ENCODE measurements around the gene HPDL. TPM values are rescaled to one million over a fixed set of nuclear protein-coding genes. Genes with fewer than 3 reads are reported as not detected.

HPDL gene
- total RNA-seq, 1 donor from 2014 or later = 26.8 TPM

DNA sequence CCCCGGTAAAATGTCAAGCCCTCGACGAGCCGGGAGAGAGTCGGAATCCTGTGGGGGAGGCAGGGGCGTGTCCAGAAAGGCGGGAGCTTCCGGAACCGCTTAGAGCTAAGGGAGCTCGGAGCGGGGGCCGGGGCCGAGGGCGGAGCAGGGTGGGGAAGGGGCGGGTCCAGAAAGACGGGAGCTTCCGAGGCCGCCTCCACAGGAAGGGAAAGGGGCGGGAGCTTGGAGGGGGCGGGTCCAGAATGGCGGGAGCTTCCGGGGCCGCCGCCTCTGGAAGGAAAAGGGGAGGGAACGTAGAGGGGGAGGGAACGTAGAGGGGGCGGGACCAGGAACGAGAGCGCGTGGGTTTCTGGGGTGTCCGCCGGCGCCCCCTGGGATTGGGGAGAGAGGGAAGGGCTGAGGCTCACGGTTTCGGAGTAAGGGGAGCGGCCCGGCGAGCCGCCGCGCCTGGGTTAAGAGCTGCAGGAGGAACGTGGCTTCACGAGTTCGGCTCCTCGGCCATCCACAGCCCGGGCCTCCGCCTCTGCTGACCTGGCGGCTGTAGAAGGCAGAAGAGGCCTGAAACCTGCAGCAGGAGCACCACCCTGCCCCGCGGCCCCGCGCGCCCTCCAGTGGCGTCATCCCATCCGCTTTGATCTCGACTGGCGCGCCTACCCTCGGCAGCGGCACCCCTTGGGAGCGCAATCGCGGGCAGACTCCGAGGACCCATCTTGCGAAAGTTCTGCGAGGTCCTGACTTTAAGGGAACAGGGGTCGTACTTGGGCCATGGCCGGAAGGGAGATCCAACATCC, 23.0 kb upstream of the HPDL start:
- peak overlapping the region; percentile 91 for H3K4me3 Mint-ChIP-seq (ENCODE audit: low read depth)
- H3K27ac Mint-ChIP-seq = peak overlapping the region; percentile 95
- DNase-seq (ENCODE audit: low spot score) = peak; percentile 89
- no peaks in the 10 kb centered on the region for H3K9me3 Mint-ChIP-seq
- intact Hi-C loops (cut with micrococcal nuclease) = loop anchor here (1.0 to 10.0 kb wide), 7 partner anchors 23 to 573 kb away; partner anchors contain the start of genes BTBD19, DYNLT4, HPDL and MUTYH
- H3K36me3 Mint-ChIP-seq (ENCODE audit: low read depth) = no peaks in the 10 kb centered on the region
- H3K4me1 Mint-ChIP-seq (ENCODE audit: low read depth) = peaks cover 31% of the 10 kb centered on the region
- no peaks in the 10 kb centered on the region for H3K27me3 Mint-ChIP-seq (ENCODE audit: low read depth)

DNA sequence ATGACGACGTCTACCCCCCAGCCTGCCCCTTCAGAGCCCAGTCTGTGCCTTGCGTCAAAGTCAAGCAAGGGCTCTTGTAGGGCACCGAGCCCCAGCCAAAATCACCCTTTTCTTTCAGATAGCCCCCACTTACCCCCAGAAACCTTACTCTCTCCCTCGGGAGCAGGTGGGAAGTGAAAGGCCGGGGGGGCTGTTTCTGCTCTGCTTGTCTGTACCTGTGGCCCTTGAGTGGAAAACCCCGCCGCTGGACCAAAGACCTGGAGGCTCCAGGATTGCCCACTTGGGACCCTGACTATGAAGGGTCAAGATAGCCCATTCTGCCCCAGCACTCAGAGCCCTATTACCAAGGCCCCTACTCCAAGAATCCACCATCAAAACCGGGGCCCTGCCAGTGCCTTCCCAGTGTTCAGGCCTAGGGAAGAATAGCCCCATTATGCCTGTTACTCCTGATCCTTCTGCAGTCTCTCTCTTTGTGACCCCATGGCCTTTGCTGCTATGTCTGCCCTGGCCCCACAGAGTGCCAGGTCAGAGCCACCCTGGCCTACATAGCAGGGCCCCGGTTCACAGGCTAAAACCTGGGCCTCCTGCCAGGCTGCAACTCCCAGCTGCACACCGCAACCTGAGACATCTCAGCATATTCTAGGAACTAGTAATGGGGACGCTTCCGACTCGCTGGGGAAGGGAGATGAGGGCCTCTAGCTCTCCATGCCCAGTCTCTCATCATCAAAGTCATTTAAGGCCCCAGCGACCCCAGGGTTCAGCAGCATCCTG, 22.2 kb upstream of the HPDL start:
- H3K4me3 Mint-ChIP-seq (ENCODE audit: low read depth) = peak overlapping the region; percentile 91
- DNase-seq (ENCODE audit: low spot score) = peak; percentile 15
- H3K36me3 Mint-ChIP-seq (ENCODE audit: low read depth) = no peaks in the 10 kb centered on the region
- peak overlapping the region; percentile 95 for H3K27ac Mint-ChIP-seq
- H3K27me3 Mint-ChIP-seq (ENCODE audit: low read depth) = no peaks in the 10 kb centered on the region
- intact Hi-C loops (cut with micrococcal nuclease) = loop anchor here (2.0 to 10.0 kb wide), 3 partner anchors 22 to 497 kb away; partner anchors contain the start of genes BTBD19, DYNLT4, HPDL and ZSWIM5
- peaks cover 31% of the 10 kb centered on the region for H3K4me1 Mint-ChIP-seq (ENCODE audit: low read depth)
- no peaks in the 10 kb centered on the region for H3K9me3 Mint-ChIP-seq

DNA sequence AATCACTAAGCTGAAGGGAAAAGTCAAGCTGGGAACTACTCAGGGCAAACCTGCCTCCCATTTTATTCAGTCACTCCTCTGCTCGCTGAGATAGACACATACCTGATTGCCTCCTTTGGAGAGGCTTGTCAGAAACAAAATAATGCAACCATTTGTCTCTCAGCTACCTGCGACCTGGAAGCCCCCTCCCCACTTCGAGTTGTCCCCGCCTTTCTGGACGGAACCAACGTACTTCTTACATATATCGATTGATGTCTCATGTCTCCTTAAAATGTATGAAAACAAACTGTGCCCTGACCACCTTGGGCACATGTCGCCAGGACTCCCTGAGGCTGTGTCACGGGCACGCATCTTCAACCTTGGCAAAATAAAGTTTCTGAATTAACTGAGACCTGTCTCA, 21.5 kb upstream of the HPDL start:
- H3K4me3 Mint-ChIP-seq (ENCODE audit: low read depth) = peak overlapping the region; percentile 91
- H3K4me1 Mint-ChIP-seq (ENCODE audit: low read depth) = peaks cover 31% of the 10 kb centered on the region
- intact Hi-C loops (cut with micrococcal nuclease) = loop anchor here (2.0 to 10.0 kb wide), 2 partner anchors 22 to 100 kb away; partner anchors contain the start of genes HPDL and ZSWIM5
- no peaks in the 10 kb centered on the region for H3K36me3 Mint-ChIP-seq (ENCODE audit: low read depth)
- peak overlapping the region; percentile 95 for H3K27ac Mint-ChIP-seq
- H3K27me3 Mint-ChIP-seq (ENCODE audit: low read depth) = no peaks in the 10 kb centered on the region
- no peaks in the 10 kb centered on the region for H3K9me3 Mint-ChIP-seq
- no peak for DNase-seq (ENCODE audit: low spot score)

- Mint-ChIP-seq H3K4me3 (ENCODE audit: low read depth) (peak overlapping the region; percentile 54), H3K36me3 (ENCODE audit: low read depth) (no peaks in the 10 kb centered on the region), H3K9me3 (no peaks in the 10 kb centered on the region), H3K27me3 (ENCODE audit: low read depth) (no peaks in the 10 kb centered on the region), H3K27ac (peak overlapping the region; percentile 73), H3K4me1 (ENCODE audit: low read depth) (peaks cover 28% of the 10 kb centered on the region)
- DNase-seq (ENCODE audit: low spot score) = peak; percentile 12
- intact Hi-C loops (cut with micrococcal nuclease) = loop anchor here (10.0 kb wide), 1 partner anchor 102 kb away; the partner anchor contains the start of gene ZSWIM5
Measured at GRCh38 chr1:45306319-45306718, 20.4 kb upstream of the HPDL start.

DNA sequence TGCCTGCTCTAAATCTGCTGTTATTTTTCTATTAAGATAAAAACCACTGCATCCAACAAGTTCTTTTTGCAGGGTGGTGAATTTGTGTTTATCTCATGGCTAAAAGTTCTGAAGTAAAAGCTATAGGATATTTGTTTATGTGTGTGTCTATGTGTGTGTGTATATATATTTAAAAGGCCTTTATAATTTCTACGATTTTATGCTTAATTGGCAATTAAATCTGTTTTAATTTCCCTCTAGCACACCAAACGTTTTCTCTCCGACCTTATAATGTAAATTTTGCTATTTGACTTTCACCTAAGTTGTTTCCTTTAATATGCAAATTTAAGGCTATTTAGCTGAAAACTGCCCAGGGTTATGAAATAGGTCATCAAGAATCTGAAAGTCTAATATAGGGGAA, 19.8 kb upstream of the HPDL start:
- intact Hi-C loops (cut with micrococcal nuclease) = loop anchor here (10.0 kb wide), 1 partner anchor 102 kb away; the partner anchor contains the start of gene ZSWIM5
- DNase-seq (ENCODE audit: low spot score) = no peak
- H3K27ac Mint-ChIP-seq = peak overlapping the region; percentile 73
- peaks cover 25% of the 10 kb centered on the region for H3K4me1 Mint-ChIP-seq (ENCODE audit: low read depth)
- H3K9me3 Mint-ChIP-seq = no peaks in the 10 kb centered on the region
- H3K27me3 Mint-ChIP-seq (ENCODE audit: low read depth) = no peaks in the 10 kb centered on the region
- no peaks in the 10 kb centered on the region for H3K36me3 Mint-ChIP-seq (ENCODE audit: low read depth)
- no peak overlapping the region for H3K4me3 Mint-ChIP-seq (ENCODE audit: low read depth)

GRCh38 chr1:45314266-45314665, 12.4 kb upstream of the HPDL start:
- no peak overlapping the region for H3K4me3 Mint-ChIP-seq (ENCODE audit: low read depth)
- intact Hi-C loops (cut with micrococcal nuclease) = no loop called here
- H3K36me3 Mint-ChIP-seq (ENCODE audit: low read depth) = no peaks in the 10 kb centered on the region
- H3K27me3 Mint-ChIP-seq (ENCODE audit: low read depth) = peaks cover 3% of the 10 kb centered on the region
- no peak for DNase-seq (ENCODE audit: low spot score)
- no peaks in the 10 kb centered on the region for H3K4me1 Mint-ChIP-seq (ENCODE audit: low read depth)
- no peaks in the 10 kb centered on the region for H3K9me3 Mint-ChIP-seq
- H3K27ac Mint-ChIP-seq = no peak overlapping the region

GRCh38 chr1:45317166-45317565, 9.5 kb upstream of the HPDL start:
- no peaks in the 10 kb centered on the region for H3K4me1 Mint-ChIP-seq (ENCODE audit: low read depth)
- no peak overlapping the region for H3K4me3 Mint-ChIP-seq (ENCODE audit: low read depth)
- intact Hi-C loops (cut with micrococcal nuclease) = no loop called here
- H3K27me3 Mint-ChIP-seq (ENCODE audit: low read depth) = peaks cover 3% of the 10 kb centered on the region
- H3K9me3 Mint-ChIP-seq = no peaks in the 10 kb centered on the region
- H3K27ac Mint-ChIP-seq = no peak overlapping the region
- no peak for DNase-seq (ENCODE audit: low spot score)
- H3K36me3 Mint-ChIP-seq (ENCODE audit: low read depth) = no peaks in the 10 kb centered on the region

DNA sequence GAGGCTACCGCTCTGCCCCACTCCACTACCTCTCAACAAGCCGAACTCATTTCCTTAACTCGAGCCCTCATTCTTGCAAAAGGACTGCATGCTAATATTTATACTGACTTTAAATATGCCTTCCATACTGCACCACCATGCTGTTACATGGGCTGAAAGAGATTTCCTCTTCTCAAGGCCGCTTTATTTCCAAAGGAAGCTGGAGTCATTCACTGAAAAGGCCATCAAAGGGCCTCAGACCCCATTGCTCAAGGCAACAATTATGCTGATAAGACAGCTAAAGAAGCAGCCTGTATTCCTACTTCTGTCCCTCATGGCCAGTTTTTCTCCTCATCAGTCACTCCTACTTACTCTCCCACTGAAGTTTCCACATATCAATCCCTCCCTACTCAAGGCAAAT, 6.9 kb upstream of the HPDL start:
- Mint-ChIP-seq H3K36me3 (ENCODE audit: low read depth) (no peaks in the 10 kb centered on the region), H3K27me3 (ENCODE audit: low read depth) (no peaks in the 10 kb centered on the region), H3K9me3 (no peaks in the 10 kb centered on the region), H3K27ac (no peak overlapping the region), H3K4me1 (ENCODE audit: low read depth) (no peaks in the 10 kb centered on the region), H3K4me3 (ENCODE audit: low read depth) (no peak overlapping the region)
- intact Hi-C loops (cut with micrococcal nuclease) = no loop called here
- DNase-seq (ENCODE audit: low spot score) = no peak

DNA sequence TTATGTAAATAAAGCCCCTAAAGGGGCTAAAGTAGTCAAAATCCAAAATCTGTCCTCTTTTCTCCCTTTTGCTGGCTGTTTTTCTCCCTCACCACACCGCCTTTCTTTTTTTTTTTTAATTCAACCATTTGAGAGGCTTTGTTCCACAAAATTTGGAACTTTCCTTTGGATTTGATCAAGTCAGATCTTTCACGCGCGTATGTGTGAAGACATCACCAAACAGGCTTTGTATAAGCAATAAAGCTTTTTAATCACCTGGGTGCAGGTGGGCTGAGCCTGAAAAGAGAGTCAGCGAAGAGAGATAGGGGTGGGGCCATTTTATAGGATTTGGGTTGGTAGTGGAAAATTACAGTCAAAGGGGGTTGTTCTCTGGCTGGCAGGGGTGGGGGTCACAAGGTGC, 5.3 kb upstream of the HPDL start:
- no peak for DNase-seq (ENCODE audit: low spot score)
- H3K9me3 Mint-ChIP-seq = no peaks in the 10 kb centered on the region
- no peaks in the 10 kb centered on the region for H3K27me3 Mint-ChIP-seq (ENCODE audit: low read depth)
- H3K4me3 Mint-ChIP-seq (ENCODE audit: low read depth) = no peak overlapping the region
- no peaks in the 10 kb centered on the region for H3K36me3 Mint-ChIP-seq (ENCODE audit: low read depth)
- H3K27ac Mint-ChIP-seq = no peak overlapping the region
- H3K4me1 Mint-ChIP-seq (ENCODE audit: low read depth) = no peaks in the 10 kb centered on the region
- intact Hi-C loops (cut with micrococcal nuclease) = no loop called here

DNA sequence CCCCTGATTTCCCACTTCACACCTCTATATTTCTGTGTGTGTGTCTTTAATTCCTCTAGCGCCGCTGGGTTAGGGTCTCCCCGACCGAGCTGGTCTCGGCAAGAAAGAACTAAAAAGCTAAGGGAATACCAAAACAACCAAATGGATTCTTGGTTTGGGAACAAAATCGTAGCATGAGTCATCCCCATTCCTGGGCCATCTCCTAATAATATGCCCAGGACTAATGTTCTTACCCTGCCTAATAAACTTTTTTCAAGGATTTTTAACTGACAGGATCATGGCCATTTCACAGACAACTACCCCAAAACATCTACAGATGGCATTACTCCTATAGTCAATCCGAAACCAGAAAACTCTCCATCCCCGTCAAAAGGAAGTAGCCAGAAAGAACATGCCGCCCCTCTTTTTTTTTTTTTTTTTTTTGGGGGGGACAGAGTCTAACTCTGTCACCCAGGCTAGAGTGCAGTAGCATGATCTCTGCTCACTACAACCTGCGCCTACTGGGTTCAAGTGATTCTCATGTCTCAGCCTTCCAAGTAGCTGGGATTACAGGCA, 4.1 kb upstream of the HPDL start:
- Mint-ChIP-seq H3K36me3 (ENCODE audit: low read depth) (no peaks in the 10 kb centered on the region), H3K27me3 (ENCODE audit: low read depth) (no peaks in the 10 kb centered on the region), H3K9me3 (no peaks in the 10 kb centered on the region), H3K27ac (no peak overlapping the region), H3K4me3 (ENCODE audit: low read depth) (no peak overlapping the region), H3K4me1 (ENCODE audit: low read depth) (no peaks in the 10 kb centered on the region)
- no peak for DNase-seq (ENCODE audit: low spot score)
- intact Hi-C loops (cut with micrococcal nuclease) = no loop called here

DNA sequence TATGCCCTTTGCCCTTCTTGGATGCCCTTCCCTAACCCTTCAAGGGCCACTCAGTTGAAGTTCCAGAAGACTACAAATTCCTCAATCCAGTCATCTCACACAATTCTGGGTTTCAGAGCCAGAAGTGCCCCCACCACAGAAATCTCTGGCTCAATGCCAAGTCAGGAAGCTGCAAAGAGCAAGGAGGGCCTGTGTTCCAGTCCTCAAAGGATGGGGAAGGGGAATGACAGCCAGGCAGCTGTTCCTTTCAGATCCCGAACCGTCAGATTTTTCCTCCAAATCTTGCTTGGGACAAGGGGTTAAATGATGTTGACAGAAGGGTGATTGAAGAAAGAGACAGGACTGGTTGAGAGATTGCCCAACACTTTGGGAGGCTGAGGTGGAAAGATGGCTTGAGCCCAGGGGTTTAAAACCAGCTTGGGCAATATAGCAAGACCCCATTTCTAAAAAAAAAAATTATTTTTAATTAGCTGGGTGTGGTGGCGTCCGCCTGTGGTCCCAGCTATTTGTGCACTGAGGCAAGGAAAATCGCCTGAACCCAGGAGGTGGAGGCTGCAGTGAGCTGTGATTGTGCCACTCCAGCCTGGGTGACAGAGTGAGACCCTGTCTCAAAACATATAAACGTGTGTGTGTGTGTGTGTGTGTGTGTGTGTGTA, 716 bp upstream of the HPDL start:
- peak overlapping the region; percentile 65 for H3K27ac Mint-ChIP-seq
- H3K9me3 Mint-ChIP-seq = no peaks in the 10 kb centered on the region
- intact Hi-C loops (cut with micrococcal nuclease) = loop anchor here (1.0 to 2.0 kb wide), 2 partner anchors 14 to 21 kb away; partner anchors contain the start of genes MUTYH and TOE1
- DNase-seq (ENCODE audit: low spot score) = no peak
- peaks cover 16% of the 10 kb centered on the region for H3K4me1 Mint-ChIP-seq (ENCODE audit: low read depth)
- H3K4me3 Mint-ChIP-seq (ENCODE audit: low read depth) = peak overlapping the region; percentile 80
- no peaks in the 10 kb centered on the region for H3K27me3 Mint-ChIP-seq (ENCODE audit: low read depth)
- H3K36me3 Mint-ChIP-seq (ENCODE audit: low read depth) = peaks cover 24% of the 10 kb centered on the region
